Fibroblast of mammary gland (primary cell): ENCODE data around the gene PTPRN2.
"Not testable (repeated sequence)": the region's sequence is repeated elsewhere in the genome, so short reads cannot be mapped to it uniquely, and the experiment has no call there.

ENCODE experiments used
- DNase-seq: peaks from one replicate; pipeline ENCODE4 v3.0.0-alpha.2; 2010; ENCODE audit warnings: low read depth
- H3K4me3 ChIP-seq: 2 replicates; pipeline ENCODE4 v1.5.1; 2011; ENCODE audit warnings: low read depth, mild to moderate bottlenecking, low read length, moderate library complexity; ENCODE audit not compliant: control insufficient read depth
- CTCF ChIP-seq: conservative IDR thresholded peaks from 2 replicates; pipeline ENCODE4 v1.5.1; 2011; ENCODE audit warnings: low read depth, low read length, inconsistent platforms; ENCODE audit not compliant: control insufficient read depth, insufficient read depth

PTPRN2 gene

GRCh38 chr7:158458716-158459282, 128.8 kb downstream of the PTPRN2 start:
- H3K4me3 ChIP-seq = no peak overlapping the region
- no peak for TF ChIP-seq CTCF
- DNase-seq = no peak

GRCh38 chr7:158458096-158458495, 129.5 kb downstream of the PTPRN2 start:
- TF ChIP-seq CTCF = no peak
- no peak for DNase-seq
- no peak overlapping the region for H3K4me3 ChIP-seq

GRCh38 chr7:158457586-158457985, 130.0 kb downstream of the PTPRN2 start:
- DNase-seq, H3K4me3 ChIP-seq: not testable (repeated sequence)

GRCh38 chr7:158454631-158455030, 133.0 kb downstream of the PTPRN2 start:
- no peak overlapping the region for H3K4me3 ChIP-seq
- DNase-seq = no peak
- TF ChIP-seq CTCF = no peak

- DNase-seq = no peak
- TF ChIP-seq CTCF = no peak
- no peak overlapping the region for H3K4me3 ChIP-seq
These were observed 134.0 kb downstream of the PTPRN2 start for GRCh38 chr7:158453663-158454062.

GRCh38 chr7:158452331-158452730, 135.3 kb downstream of the PTPRN2 start:
- no peak overlapping the region for H3K4me3 ChIP-seq
- TF ChIP-seq CTCF = no peak
- no peak for DNase-seq

GRCh38 chr7:158450476-158451124, 137.0 kb downstream of the PTPRN2 start:
- TF ChIP-seq CTCF = no peak
- no peak for DNase-seq

More at GRCh38 chr7:158450476-158451124, 137.0 kb downstream of the PTPRN2 start:
- H3K4me3 ChIP-seq = no peak overlapping the region
